ENCODE measurements around the gene PRICKLE3. TPM values are rescaled to one million over a fixed set of nuclear protein-coding genes. Genes with fewer than 3 reads are reported as not detected.
"Not testable (repeated sequence)": the region's sequence is repeated elsewhere in the genome, so short reads cannot be mapped to it uniquely, and the experiment has no call there.

PRICKLE3 gene
- total and polyA plus RNA-seq, 2 experiments from 2014 or later = 4.7 to 13.7 TPM

DNA sequence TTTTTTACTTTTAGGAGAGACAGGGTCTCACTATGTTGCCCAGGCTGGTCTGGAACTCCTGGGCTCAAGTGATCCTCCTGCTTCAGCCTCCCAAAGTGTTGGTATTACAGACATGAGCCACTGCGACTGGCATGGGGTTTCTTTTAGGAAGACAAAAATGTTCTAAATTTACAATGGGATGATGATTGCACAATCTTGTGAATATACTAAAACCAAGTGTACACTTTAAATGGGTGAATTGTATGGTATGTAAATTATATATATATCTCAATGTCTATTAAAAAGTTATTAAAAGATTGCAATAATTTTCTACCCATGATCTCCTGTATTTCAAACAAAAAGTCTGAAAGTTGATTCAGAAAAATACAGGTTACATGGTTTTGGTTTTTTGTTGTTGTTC lies 32.7 kb downstream of the PRICKLE3 start (continued):
- TF ChIP-seq, protein P1, sequence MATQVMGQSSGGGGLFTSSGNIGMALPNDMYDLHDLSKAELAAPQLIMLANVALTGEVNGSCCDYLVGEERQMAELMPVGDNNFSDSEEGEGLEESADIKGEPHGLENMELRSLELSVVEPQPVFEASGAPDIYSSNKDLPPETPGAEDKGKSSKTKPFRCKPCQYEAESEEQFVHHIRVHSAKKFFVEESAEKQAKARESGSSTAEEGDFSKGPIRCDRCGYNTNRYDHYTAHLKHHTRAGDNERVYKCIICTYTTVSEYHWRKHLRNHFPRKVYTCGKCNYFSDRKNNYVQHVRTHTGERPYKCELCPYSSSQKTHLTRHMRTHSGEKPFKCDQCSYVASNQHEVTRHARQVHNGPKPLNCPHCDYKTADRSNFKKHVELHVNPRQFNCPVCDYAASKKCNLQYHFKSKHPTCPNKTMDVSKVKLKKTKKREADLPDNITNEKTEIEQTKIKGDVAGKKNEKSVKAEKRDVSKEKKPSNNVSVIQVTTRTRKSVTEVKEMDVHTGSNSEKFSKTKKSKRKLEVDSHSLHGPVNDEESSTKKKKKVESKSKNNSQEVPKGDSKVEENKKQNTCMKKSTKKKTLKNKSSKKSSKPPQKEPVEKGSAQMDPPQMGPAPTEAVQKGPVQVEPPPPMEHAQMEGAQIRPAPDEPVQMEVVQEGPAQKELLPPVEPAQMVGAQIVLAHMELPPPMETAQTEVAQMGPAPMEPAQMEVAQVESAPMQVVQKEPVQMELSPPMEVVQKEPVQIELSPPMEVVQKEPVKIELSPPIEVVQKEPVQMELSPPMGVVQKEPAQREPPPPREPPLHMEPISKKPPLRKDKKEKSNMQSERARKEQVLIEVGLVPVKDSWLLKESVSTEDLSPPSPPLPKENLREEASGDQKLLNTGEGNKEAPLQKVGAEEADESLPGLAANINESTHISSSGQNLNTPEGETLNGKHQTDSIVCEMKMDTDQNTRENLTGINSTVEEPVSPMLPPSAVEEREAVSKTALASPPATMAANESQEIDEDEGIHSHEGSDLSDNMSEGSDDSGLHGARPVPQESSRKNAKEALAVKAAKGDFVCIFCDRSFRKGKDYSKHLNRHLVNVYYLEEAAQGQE (IDR thresholded peaks at IDR 0.05; ENCODE audit: unreplicated experiment) = no peak
- TF ChIP-seq JUNB (IDR thresholded peaks at IDR 0.05; ENCODE audit: unreplicated experiment) (no peak), ZNF331 (CRISPR knock-in tag; IDR thresholded peaks at IDR 0.05; ENCODE audit: low read depth) (no peak)
- TF ChIP-seq, protein P2, sequence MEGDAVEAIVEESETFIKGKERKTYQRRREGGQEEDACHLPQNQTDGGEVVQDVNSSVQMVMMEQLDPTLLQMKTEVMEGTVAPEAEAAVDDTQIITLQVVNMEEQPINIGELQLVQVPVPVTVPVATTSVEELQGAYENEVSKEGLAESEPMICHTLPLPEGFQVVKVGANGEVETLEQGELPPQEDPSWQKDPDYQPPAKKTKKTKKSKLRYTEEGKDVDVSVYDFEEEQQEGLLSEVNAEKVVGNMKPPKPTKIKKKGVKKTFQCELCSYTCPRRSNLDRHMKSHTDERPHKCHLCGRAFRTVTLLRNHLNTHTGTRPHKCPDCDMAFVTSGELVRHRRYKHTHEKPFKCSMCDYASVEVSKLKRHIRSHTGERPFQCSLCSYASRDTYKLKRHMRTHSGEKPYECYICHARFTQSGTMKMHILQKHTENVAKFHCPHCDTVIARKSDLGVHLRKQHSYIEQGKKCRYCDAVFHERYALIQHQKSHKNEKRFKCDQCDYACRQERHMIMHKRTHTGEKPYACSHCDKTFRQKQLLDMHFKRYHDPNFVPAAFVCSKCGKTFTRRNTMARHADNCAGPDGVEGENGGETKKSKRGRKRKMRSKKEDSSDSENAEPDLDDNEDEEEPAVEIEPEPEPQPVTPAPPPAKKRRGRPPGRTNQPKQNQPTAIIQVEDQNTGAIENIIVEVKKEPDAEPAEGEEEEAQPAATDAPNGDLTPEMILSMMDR (conservative IDR thresholded peaks at IDR 0.05; ENCODE audit: low read depth in 2 of 2) = no peak

DNA sequence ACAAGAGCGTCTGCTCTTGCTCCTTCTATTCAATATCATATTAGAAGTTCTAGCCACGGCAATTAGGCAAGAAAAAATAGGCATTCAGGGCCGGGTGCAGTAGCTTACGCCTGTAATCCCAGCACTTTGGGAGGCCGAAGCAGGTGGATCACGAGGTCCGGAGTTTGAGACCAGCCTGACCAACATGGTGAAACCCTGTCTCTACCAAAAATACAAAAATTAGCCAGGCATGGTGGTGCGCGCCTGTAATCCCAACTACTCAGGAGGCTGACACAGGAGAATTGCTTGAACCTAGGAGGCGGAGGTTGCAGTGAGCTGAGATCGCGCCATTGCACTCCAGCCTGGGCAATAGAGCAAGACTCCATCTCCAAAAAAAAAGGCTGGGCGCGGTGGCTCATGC lies 36.9 kb downstream of the PRICKLE3 start:
- not testable (repeated sequence) for H3K4me3 ChIP-seq; H3F3A ChIP-seq (replicated peaks; ENCODE audit: low read depth); H4K20me1 ChIP-seq (replicated peaks; ENCODE audit: insufficient read depth); H2AFZ ChIP-seq; H3K79me2 ChIP-seq (replicated peaks; ENCODE audit: insufficient read depth); H3K27ac ChIP-seq (ENCODE audit: low read depth); H3K4me1 Mint-ChIP-seq; H3K9me3 Mint-ChIP-seq; H3K27me3 Mint-ChIP-seq (ENCODE audit: insufficient read depth, low read depth, poor library complexity); H3K4me1 ChIP-seq (ENCODE audit: insufficient read depth); H3K36me3 ChIP-seq (ENCODE audit: insufficient read depth); H3K9me2 ChIP-seq (ENCODE audit: insufficient read depth); H3K27ac Mint-ChIP-seq; H3K36me3 Mint-ChIP-seq (ENCODE audit: low read depth); H3K4me3 Mint-ChIP-seq; H3K27me3 ChIP-seq (ENCODE audit: insufficient read depth); ATAC-seq; H3K4me2 ChIP-seq; DNase-seq (ENCODE audit: low spot score)

DNA sequence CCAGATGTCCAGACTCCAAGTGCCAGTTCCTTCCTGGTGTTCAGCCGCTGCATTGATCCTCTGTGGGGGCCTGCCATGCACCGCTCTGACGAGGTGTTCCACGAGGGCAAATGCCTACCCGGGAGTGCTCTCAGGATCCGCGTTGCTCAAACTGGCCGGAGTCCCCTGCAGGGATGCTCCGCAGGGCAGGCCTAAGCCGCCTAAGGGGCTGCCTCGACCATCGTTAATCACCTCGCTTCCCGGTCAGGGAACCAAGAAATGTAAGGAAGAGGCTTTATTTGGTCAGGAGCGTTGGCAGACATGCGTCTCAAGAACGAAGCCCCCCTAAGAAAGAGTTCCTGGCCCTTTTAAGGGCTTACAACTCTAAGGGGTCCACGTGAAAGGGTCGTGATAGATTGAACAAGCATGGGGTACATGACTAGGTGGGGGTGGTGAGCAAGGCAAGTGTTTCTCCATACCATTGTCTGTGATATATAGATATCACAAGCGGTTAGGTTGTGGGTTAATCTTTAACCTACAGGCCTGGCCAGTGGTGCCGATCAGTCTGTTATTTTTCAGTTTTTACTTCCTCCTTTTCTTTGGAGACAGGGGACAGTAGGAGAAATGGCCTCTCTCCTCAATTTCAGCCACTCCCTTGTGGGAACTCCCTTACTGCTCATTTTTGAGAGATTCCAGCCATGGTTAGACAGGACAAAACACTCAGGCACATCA lies 37.6 kb downstream of the PRICKLE3 start:
- not testable (repeated sequence) for H3K4me3 Mint-ChIP-seq; ATAC-seq; H3K9me2 ChIP-seq (ENCODE audit: insufficient read depth); H3K27ac Mint-ChIP-seq; H4K20me1 ChIP-seq (replicated peaks; ENCODE audit: insufficient read depth); H3K4me1 Mint-ChIP-seq; H2AFZ ChIP-seq; H3K27me3 ChIP-seq (ENCODE audit: insufficient read depth); H3K4me2 ChIP-seq; H3K36me3 Mint-ChIP-seq (ENCODE audit: low read depth); DNase-seq (ENCODE audit: low spot score); H3K27me3 Mint-ChIP-seq (ENCODE audit: insufficient read depth, low read depth, poor library complexity); H3K36me3 ChIP-seq (ENCODE audit: insufficient read depth); H3F3A ChIP-seq (replicated peaks; ENCODE audit: low read depth); H3K9me3 Mint-ChIP-seq; H3K4me3 ChIP-seq; H3K4me1 ChIP-seq (ENCODE audit: insufficient read depth); H3K79me2 ChIP-seq (replicated peaks; ENCODE audit: insufficient read depth); H3K27ac ChIP-seq (ENCODE audit: low read depth)
